ENCODE results near the gene ABR.

GRCh38 chr17:1069847-1070246 is 109.9 kb downstream of the ABR start:
- TF ChIP-seq, protein P1, sequence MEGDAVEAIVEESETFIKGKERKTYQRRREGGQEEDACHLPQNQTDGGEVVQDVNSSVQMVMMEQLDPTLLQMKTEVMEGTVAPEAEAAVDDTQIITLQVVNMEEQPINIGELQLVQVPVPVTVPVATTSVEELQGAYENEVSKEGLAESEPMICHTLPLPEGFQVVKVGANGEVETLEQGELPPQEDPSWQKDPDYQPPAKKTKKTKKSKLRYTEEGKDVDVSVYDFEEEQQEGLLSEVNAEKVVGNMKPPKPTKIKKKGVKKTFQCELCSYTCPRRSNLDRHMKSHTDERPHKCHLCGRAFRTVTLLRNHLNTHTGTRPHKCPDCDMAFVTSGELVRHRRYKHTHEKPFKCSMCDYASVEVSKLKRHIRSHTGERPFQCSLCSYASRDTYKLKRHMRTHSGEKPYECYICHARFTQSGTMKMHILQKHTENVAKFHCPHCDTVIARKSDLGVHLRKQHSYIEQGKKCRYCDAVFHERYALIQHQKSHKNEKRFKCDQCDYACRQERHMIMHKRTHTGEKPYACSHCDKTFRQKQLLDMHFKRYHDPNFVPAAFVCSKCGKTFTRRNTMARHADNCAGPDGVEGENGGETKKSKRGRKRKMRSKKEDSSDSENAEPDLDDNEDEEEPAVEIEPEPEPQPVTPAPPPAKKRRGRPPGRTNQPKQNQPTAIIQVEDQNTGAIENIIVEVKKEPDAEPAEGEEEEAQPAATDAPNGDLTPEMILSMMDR (IDR thresholded peaks at IDR 0.05), result no peak
- no peak for TF ChIP-seq POLR2A (IDR thresholded peaks at IDR 0.05)

Measured in prostate gland (tissue), 2 donors.